Regular cardiac myocyte (primary cell): Measurements from ENCODE around the gene WDR5B. TPM values are rescaled to one million over a fixed set of nuclear protein-coding genes. Genes with fewer than 3 reads are reported as not detected.

ENCODE experiments used
- total RNA-seq: library from RNA; depleted of rRNA; stranded (reverse); fragments of >200 nt; gene quantifications from 2 replicates; pipeline ENCODE4 v1.2.3, GENCODE V29; 2014

WDR5B gene
- 4.2 and 5.0 TPM in 2 replicates for total RNA-seq

DNA sequence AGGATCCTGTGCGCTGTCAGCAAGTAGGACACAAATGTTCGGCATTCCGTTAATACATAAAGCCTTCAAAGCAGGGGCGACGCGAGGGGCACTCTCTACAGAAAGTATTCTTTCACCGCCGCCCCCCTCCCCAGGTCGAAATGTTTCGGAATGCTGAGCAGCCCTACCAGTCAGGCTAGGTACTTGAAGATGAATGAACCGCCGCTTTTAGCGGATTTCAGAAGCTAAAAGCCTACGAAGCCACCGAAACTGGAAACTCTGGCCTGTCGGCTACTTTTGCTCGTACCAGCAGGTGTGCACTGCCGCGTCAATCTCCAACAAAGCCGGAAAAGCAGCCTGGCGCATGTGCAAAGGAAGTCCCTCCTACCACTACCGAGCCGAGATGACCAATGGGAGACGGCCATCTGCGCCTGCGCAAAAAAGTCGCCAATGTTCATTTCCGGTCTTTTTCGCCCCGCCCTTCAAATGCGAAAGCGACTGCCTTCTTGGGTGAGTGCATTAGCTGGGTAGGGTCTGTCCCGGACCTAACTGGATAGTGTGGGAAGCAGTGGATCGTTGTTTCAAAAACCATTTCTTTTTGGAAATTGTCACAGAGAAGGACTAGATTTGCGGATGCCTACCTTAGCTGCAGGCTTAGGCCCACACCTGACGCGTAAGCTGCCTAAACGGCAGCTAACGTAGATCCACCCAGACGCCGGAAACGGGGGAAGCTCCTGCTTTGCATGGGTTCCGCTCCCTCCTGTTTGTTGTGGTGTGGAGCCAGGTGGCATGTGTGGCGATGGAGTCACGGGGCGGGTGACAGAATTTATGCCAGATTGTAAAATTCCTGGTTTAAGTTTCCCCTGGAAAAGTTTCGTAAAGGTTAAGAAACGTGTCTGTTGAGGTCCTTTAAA, at the start of gene WDR5B:
TSS of gene WDR5B (minus strand) at position 301 of the 893 bp plus-strand sequence. CDS start 534 bp downstream, outside the sequence.

DNA sequence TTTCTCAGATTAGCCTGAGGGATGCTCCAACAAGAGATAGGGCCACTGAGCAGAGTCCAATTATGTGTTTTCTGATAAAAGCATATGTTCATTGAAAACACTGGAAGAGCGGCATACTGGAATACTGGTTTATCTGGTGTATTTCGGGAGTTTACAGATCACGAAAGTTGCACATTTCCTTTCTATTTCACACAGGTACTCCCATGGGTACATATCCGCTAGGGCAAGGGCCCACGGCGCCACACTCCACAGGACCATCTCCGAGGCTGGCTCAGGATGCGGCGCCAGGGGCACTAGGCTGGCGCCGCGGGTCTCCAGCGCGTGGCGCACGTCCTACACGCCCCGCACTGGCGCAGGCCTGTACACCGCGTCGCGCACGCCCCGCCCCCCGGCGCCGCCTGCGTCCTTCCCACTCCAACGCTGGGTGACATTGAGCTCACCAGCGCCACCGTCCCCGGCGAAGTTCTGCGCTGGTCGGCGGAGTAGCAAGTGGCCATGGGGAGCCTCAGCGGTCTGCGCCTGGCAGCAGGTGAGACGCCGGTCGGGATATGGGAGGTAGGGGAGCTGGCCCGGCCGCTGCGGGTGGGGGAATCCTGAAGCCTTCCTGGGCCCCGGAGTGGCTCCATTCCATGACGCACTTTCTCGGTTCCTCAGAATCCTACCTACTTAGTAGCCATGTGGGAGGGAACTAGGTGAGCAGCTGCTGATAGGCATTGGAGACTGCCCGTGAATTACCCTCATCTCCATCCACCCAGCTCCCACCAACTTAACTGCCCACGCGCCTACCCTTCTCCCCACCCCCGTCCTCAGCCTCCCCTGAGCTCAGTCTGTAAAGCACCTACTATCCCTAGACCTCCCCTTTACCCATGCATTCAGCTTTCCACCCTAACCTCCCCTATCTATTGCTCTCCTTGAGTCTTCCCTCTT, 31.8 kb downstream of the WDR5B start, which contains the start of gene FAM162A:
TSS of gene FAM162A (plus strand) at position 412 of the 927 bp plus-strand sequence. CDS start at position 496, 84 bp downstream.

DNA sequence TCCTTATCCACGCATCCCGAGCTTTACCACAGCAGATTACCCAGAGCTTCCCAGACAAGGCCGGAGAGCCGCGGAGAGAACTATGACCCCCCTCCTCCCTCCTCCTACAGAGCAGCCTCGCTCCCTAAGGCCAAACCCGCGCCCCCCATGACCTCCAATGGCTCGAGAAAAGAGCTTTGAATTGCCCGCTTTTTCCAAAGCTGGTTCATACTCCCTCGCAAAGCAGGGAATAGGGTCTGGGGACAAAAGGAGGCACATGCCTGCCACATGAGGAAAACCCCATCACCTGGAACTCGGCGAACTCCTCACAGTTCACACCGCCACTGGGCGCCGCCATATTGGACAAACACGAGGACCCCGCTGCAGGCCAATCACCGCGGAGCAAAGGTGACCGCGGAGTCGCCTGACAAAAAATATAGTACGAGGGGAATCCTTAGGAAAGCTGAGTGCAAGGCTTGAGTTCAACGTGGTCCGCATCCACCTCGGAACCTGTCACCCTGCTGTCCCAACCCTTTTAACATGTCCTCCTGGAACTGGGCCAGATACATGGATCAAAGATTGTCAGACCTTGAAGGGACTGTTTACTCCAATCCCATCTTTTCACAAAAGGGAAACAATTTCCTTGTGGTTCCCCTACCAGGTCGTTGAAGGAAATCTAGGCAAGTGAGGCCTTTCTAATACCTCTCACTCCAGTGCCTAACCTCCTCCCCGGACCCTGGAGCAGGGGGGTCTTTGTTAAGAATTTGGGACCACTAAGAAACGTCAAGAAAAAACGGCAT, 32.8 kb downstream of the WDR5B start, which contains the start of gene MIX23:
TSS of gene MIX23 (minus strand) at position 344 of the 779 bp plus-strand sequence. CDS start at position 337, 7 bp downstream.

Other genes starting within 250 kb of the WDR5B start
- under 0.01 TPM in 1 of 2 replicates, not detected in the other for gene CASR, start 232.4 kb downstream of the WDR5B start, total RNA-seq
- gene CSTA, start 90.8 kb downstream of the WDR5B start, total RNA-seq = 0.58 and 2.0 TPM in 2 replicates
- gene MIX23, start 32.8 kb downstream of the WDR5B start, total RNA-seq = 29.3 and 53.5 TPM in 2 replicates
- 20.1 and 33.0 TPM in 2 replicates for gene FAM162A, start 31.9 kb downstream of the WDR5B start, total RNA-seq
- 21.4 and 33.4 TPM in 2 replicates for gene KPNA1, start 98.9 kb upstream of the WDR5B start, total RNA-seq
- gene PARP9, start 148.2 kb upstream of the WDR5B start, total RNA-seq = 15.7 and 17.2 TPM in 2 replicates
- 11.0 and 15.9 TPM in 2 replicates for gene DTX3L, start 148.3 kb upstream of the WDR5B start, total RNA-seq
- under 0.01 and 0.56 TPM in 2 replicates for gene PARP15, start 161.6 kb upstream of the WDR5B start, total RNA-seq